Panc1 (cell line): ENCODE results near the gene CRKL. TPM values are rescaled to one million over a fixed set of nuclear protein-coding genes. Genes with fewer than 3 reads are reported as not detected.
A peak's percentile ranks its signal among the peaks of the same experiment; 100 is the strongest.

ENCODE experiments used
- ATAC-seq: fragments of 200-7000 bp; cut with Tn5 transposase; 2 replicates; pipeline ENCODE4 v1.9.1; 2020; ENCODE audit warnings: mild to moderate bottlenecking, moderate library complexity
- Bru-seq: library from RNA; stranded (reverse); fragments of 400-500 nt; gene quantifications from one replicate; lab custom pipeline; 2021; lab: Mats Ljungman, UMichigan
- BruChase-seq, 2 experiments: library from RNA; stranded (reverse); fragments of 400-500 nt; gene quantifications; one replicate each; lab custom pipeline; 2021; lab: Mats Ljungman, UMichigan
- BruUV-seq: library from RNA; stranded (reverse); fragments of 400-500 nt; replicated peaks from 2 replicates; lab custom pipeline; 2021; lab: Mats Ljungman, UMichigan
- CTCF ChIA-PET: fragments of 300-600 bp; sonication (Branson Sonifier 250); formaldehyde crosslinking; loops from one replicate; lab custom pipeline; 2022; ENCODE audit warnings: antibody characterized with exemption; lab: Charles Lee
- POLR2A ChIA-PET: fragments of 300-600 bp; sonication (Branson Sonifier 250); formaldehyde crosslinking; loops from one replicate; lab custom pipeline; 2022; ENCODE audit warnings: antibody characterized with exemption; lab: Charles Lee
- DNase-seq: peaks from one replicate; pipeline ENCODE4 v3.0.0-alpha.2; 2010; ENCODE audit warnings: low read depth, low spot score
- H3K27ac ChIP-seq: 2 replicates; pipeline ENCODE4 v1.5.1; 2011; ENCODE audit warnings: mild to moderate bottlenecking, low read length, inconsistent platforms
- H3K27me3 ChIP-seq: fragments of 200-500 bp; sonication (Bioruptor generic); 2 replicates; pipeline ENCODE4 v1.6.0; 2014; ENCODE audit warnings: low read length, inconsistent platforms; ENCODE audit not compliant: control insufficient read depth, insufficient read depth
- H3K36me3 ChIP-seq: fragments of 200-500 bp; sonication (Bioruptor generic); 2 replicates; pipeline ENCODE4 v1.5.1; 2014; ENCODE audit warnings: inconsistent platforms, mild to moderate bottlenecking, low read length, moderate library complexity; ENCODE audit not compliant: control insufficient read depth, insufficient read depth
- H3K4me1 ChIP-seq: 2 replicates; pipeline ENCODE4 v1.5.1; 2011; ENCODE audit warnings: inconsistent platforms, mild to moderate bottlenecking, low read length, moderate library complexity; ENCODE audit not compliant: control insufficient read depth, insufficient read depth
- H3K4me3 ChIP-seq, 2 experiments: 2 replicates each; pipeline ENCODE4 v1.5.1; 2011 to 2012; ENCODE audit warnings: low read depth in 2 of 2, low read length in 2 of 2, mild to moderate bottlenecking in 2 of 2, inconsistent platforms in 1 of 2, moderate library complexity in 1 of 2
- H3K9me3 ChIP-seq: fragments of 200-500 bp; sonication (Bioruptor generic); 2 replicates; pipeline ENCODE4 v1.5.1; 2014; ENCODE audit warnings: low read depth, mild to moderate bottlenecking, inconsistent platforms, low read length, moderate library complexity; ENCODE audit not compliant: control insufficient read depth, insufficient read depth
- POLR2AphosphoS5 ChIP-seq: IDR thresholded peaks from 2 replicates; pipeline ENCODE4 v1.6.1; 2012; ENCODE audit warnings: mild to moderate bottlenecking, low read depth, low read length, moderate library complexity
- SIN3A ChIP-seq: IDR thresholded peaks from 2 replicates; pipeline ENCODE4 v1.6.1; 2012; ENCODE audit warnings: low read depth, mild to moderate bottlenecking, low read length, moderate library complexity, borderline replicate concordance; ENCODE audit not compliant: insufficient read depth
- TCF7L2 ChIP-seq: IDR thresholded peaks from 2 replicates; pipeline ENCODE4 v1.6.1; 2011; ENCODE audit warnings: mild to moderate bottlenecking, low read depth, low read length, inconsistent platforms
- in situ Hi-C: cut with HindIII; loops from 2 replicates; pipeline ENCODE4 v1.10.0; 2016; ENCODE audit warnings: low sequenced_read_pairs, low pct_unique_long_range_greater_than_20kb
- intact Hi-C: fragments of 100-400 bp; cut with micrococcal nuclease; formaldehyde crosslinking; loops from one replicate; pipeline ENCODE4 v1.10.0; 2022; ENCODE audit not compliant: unreplicated experiment
- long read RNA-seq: library from polyadenylated mRNA; unstranded; transcript quantifications from one replicate; pipeline ENCODE4 v2.0.0, GENCODE V29; 2021; ENCODE audit not compliant: unreplicated experiment
- polyA plus RNA-seq: library from polyadenylated mRNA; unstranded; fragments of >200 nt; gene quantifications from one replicate; pipeline ENCODE4 v1.2.1, GENCODE V29; 2012; ENCODE audit warnings: missing spikeins; ENCODE audit not compliant: insufficient read length
- total RNA-seq: library from RNA; stranded (reverse); gene quantifications from one replicate; pipeline ENCODE4 v1.2.1, GENCODE V29; 2021; ENCODE audit not compliant: unreplicated experiment
- TF ChIP-seq, protein P1 (sequence below), 2 experiments: IDR thresholded peaks; 2 replicates each; pipeline ENCODE4 v1.6.1; 2011 to 2012; ENCODE audit warnings: low read depth in 2 of 2, control low read depth in 1 of 2, low read length in 1 of 2, mild to moderate bottlenecking in 1 of 2, moderate library complexity in 1 of 2; ENCODE audit not compliant: insufficient read depth in 1 of 2
- TF ChIP-seq, protein P2 (sequence below): fragments of 450-650 bp; IDR thresholded peaks from 2 replicates; pipeline ENCODE4 v1.5.1; 2017; ENCODE audit warnings: mild to moderate bottlenecking

Gene CRKL, protein sequence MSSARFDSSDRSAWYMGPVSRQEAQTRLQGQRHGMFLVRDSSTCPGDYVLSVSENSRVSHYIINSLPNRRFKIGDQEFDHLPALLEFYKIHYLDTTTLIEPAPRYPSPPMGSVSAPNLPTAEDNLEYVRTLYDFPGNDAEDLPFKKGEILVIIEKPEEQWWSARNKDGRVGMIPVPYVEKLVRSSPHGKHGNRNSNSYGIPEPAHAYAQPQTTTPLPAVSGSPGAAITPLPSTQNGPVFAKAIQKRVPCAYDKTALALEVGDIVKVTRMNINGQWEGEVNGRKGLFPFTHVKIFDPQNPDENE
- total RNA-seq = 59.4 TPM
- 24.6 TPM for polyA plus RNA-seq
- percentile 78 among the genes with signal in this experiment for Bru-seq, nascent RNA
- percentile 94 among the genes with signal in this experiment for BruChase-seq, experiment 1, labeled RNA remaining after a 2-hour chase
- BruChase-seq, experiment 2, labeled RNA remaining after a 6-hour chase = percentile 91 among the genes with signal in this experiment
- long read RNA-seq, full-length matches to known transcripts = 57 of 113 reads
- long read RNA-seq, partial matches to known transcripts = 51 of 113 reads
- long read RNA-seq, other reads (novel, unspliced or antisense) = 5 of 113 reads

DNA sequence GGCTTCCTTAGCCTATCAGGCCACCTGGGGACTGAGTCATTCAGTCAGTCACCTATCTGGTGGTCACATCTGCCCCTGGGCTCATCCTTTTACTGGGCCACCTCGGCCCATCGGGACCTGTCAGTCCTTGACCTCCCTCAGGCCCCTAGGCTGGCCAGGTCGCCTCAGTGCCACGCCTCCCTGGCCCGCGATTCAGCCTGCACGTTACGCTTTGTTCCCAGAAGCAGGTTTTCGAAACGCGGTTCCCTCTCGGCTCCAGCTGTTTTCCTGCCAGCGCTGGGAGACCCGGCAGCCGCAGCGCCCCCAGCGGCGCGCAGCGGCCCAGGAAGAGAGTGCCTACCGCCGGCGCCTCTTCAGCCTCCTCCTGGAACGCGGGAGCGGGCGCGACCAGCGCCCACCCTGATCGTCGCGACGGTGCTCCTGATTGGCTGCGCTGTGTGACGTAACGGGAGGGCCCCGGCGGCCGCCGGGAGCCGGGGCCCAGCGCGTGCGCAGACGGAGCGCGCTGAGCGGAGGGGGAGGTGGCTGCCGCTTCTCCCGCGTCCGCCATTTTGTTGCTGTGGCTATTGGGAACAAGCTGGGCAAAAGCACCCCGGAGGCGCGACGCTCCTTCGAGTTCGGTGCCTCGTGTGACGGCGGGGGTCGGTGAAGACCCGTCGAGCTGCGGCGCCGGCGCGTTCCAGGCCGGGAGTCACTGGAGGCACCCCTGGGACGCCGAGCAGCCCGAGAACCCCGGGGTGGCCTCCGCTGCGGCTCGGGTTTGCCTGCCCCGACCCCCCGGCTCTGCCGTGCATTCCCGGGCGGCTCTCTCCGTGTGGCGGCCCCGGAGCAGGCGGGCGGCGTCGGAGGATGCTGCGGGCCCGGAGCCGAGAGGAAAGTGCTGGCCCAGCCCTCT, at the start of gene CRKL:
CRKL (plus strand) TSS at position 492 of the 895 bp plus-strand sequence. CDS start 528 bp downstream, outside the sequence.
- DNase-seq = peak; percentile 80
- Histone ChIP-seq H3K9me3 (no peaks in the 10 kb centered on the region), H3K27me3 (no peaks in the 10 kb centered on the region), H3K27ac (peak within 1 kb of the TSS; percentile 91), H3K36me3 (peaks cover 5% of the 10 kb centered on the region), H3K4me3 (peak within 1 kb of the TSS; percentile 80 to 89), H3K4me1 (peaks cover 8% of the 10 kb centered on the region; the same call in 1 of the 2 replicates)
- in situ Hi-C loops (no loop called here), intact Hi-C loops (no loop called here)
- CTCF ChIA-PET = interaction anchor here (0.6 to 0.7 kb wide), 6 partner anchors 16 to 88 kb away, joined by 3 to 15 read pairs (median 4); no protein-coding TSS in a partner anchor
- TF ChIP-seq TCF7L2 (peak; percentile 47; the same call in 1 of the 2 replicates), SIN3A (peak; percentile 86), POLR2AphosphoS5 (peak; percentile 37; the same call in 1 of the 2 replicates)
- TF ChIP-seq, protein P1, sequence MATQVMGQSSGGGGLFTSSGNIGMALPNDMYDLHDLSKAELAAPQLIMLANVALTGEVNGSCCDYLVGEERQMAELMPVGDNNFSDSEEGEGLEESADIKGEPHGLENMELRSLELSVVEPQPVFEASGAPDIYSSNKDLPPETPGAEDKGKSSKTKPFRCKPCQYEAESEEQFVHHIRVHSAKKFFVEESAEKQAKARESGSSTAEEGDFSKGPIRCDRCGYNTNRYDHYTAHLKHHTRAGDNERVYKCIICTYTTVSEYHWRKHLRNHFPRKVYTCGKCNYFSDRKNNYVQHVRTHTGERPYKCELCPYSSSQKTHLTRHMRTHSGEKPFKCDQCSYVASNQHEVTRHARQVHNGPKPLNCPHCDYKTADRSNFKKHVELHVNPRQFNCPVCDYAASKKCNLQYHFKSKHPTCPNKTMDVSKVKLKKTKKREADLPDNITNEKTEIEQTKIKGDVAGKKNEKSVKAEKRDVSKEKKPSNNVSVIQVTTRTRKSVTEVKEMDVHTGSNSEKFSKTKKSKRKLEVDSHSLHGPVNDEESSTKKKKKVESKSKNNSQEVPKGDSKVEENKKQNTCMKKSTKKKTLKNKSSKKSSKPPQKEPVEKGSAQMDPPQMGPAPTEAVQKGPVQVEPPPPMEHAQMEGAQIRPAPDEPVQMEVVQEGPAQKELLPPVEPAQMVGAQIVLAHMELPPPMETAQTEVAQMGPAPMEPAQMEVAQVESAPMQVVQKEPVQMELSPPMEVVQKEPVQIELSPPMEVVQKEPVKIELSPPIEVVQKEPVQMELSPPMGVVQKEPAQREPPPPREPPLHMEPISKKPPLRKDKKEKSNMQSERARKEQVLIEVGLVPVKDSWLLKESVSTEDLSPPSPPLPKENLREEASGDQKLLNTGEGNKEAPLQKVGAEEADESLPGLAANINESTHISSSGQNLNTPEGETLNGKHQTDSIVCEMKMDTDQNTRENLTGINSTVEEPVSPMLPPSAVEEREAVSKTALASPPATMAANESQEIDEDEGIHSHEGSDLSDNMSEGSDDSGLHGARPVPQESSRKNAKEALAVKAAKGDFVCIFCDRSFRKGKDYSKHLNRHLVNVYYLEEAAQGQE (IDR thresholded peaks at IDR 0.05; ENCODE audit: insufficient read depth in 1 of 2, low read depth in 2 of 2, low read length in 1 of 2) = no peak
- TF ChIP-seq, protein P2, sequence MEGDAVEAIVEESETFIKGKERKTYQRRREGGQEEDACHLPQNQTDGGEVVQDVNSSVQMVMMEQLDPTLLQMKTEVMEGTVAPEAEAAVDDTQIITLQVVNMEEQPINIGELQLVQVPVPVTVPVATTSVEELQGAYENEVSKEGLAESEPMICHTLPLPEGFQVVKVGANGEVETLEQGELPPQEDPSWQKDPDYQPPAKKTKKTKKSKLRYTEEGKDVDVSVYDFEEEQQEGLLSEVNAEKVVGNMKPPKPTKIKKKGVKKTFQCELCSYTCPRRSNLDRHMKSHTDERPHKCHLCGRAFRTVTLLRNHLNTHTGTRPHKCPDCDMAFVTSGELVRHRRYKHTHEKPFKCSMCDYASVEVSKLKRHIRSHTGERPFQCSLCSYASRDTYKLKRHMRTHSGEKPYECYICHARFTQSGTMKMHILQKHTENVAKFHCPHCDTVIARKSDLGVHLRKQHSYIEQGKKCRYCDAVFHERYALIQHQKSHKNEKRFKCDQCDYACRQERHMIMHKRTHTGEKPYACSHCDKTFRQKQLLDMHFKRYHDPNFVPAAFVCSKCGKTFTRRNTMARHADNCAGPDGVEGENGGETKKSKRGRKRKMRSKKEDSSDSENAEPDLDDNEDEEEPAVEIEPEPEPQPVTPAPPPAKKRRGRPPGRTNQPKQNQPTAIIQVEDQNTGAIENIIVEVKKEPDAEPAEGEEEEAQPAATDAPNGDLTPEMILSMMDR = peak; percentile 93
- POLR2A ChIA-PET = interaction anchor here (0.7 to 1.0 kb wide), 2 partner anchors 15 to 41 kb away, joined by 3 to 4 read pairs; no protein-coding TSS in a partner anchor
- peak; percentile 98 for ATAC-seq
- BruUV-seq = no TSS peak
